GM19467 (cell line): ENCODE measurements around the gene ERGIC2.
"Not testable (repeated sequence)": the region's sequence is repeated elsewhere in the genome, so short reads cannot be mapped to it uniquely, and the experiment has no call there.

Source experiments
- ATAC-seq: cut with Tn5 transposase; IDR thresholded peaks from one replicate; pipeline ENCODE4 v1.9.1; 2021; ENCODE audit warnings: mild to moderate bottlenecking, moderate library complexity; ENCODE audit not compliant: unreplicated experiment

Gene ERGIC2, protein sequence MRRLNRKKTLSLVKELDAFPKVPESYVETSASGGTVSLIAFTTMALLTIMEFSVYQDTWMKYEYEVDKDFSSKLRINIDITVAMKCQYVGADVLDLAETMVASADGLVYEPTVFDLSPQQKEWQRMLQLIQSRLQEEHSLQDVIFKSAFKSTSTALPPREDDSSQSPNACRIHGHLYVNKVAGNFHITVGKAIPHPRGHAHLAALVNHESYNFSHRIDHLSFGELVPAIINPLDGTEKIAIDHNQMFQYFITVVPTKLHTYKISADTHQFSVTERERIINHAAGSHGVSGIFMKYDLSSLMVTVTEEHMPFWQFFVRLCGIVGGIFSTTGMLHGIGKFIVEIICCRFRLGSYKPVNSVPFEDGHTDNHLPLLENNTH

DNA sequence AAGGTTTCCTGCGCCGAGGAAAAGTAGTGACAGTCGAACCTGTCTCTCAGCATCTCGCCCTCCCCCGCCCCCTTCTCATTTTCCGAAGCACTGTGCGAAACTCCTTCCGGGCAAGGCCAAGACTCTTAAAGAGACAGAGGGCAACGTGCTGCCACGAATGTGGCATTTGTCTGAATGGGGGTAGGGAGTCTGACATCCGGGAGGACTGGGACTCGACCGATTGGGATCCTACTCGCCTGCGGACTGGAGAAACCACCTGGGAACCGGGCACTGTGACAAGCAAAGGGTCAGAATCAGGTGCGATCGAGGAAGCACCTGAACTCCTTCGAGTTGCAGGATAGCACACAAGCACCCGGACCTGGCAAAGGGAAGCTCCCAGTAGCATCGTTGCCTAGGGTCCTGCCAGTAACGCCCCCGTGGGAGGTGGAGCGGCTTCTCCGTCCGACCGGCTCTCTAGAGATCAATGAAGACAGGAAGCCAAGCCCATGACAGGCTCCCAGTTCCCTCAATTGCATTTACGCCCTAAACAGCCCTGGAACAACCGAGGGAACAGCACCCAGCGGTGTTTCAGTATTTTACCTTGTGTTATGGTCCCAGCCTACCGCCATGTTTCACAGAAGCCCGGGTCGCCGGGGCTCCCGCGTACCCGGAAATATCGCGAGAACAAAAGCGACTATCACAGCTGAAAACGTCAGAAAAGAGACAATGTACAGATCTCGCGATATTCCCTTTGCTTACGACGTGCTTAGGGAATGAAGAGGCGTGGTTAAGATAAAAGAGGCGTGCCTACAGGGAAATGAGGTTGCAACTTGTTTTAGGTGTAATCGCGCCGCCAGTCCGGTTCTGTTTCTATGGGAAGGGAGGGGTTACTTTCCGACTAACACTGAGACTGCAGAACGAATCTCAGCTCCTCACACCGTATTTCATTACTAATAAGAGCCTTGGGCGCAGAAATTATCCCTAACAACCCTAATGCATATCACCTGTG is at the start of gene ERGIC2:
ERGIC2 (minus strand) TSS at position 637 of the 988 bp plus-strand sequence. CDS start 9,539 bp downstream, outside the sequence.
- peak; percentile 94 for ATAC-seq

DNA sequence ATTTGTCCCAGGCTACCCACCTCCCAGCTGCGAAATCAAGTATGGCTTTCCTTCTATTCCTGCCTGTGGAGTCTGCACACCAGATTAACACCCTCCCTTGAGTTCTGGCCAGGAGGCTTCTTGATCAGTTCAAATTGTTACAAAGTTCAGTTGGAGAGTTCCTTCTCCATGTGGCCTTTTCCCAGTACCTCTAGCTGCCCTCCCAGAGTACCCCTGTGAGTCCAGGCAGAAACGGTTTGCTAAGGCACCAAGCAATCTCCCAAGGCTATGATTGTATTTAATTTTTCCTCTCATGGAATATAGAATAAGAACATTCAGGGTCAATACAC is 49.7 kb upstream of the ERGIC2 start:
- no peak for ATAC-seq

DNA sequence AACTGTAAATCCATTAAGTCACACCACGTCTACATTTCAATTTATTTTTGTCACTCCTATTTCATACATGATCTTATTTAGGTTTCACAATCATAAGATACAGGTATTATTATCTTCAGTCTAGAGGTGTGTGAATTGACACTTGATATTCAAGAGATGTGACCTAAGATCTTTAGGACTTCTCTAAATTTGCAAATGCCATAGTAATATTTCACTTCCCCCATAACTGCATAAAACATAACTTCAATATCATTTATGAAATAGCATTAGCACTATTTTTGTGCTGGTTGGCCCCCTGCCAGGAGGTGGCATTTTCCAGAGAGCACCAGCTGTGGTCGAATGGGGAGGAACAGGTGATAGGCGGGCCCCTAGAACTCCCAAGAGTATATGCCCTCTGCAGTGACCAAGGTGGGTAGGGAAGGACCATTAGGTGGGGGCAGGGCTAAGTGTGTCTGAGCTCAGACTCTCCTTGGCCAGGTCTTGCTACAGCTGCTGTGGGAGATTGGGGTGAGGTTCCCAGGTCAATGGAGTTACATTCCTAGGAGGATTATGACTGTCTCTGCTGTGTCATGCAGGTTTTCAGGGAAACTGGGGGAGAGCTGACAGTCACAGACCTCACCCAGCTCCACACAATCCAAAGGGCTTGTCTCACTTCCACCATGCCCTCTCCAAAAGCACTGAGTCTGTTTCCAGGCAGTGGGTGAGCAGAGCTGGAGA is 49.2 kb upstream of the ERGIC2 start:
- no peak for ATAC-seq

DNA sequence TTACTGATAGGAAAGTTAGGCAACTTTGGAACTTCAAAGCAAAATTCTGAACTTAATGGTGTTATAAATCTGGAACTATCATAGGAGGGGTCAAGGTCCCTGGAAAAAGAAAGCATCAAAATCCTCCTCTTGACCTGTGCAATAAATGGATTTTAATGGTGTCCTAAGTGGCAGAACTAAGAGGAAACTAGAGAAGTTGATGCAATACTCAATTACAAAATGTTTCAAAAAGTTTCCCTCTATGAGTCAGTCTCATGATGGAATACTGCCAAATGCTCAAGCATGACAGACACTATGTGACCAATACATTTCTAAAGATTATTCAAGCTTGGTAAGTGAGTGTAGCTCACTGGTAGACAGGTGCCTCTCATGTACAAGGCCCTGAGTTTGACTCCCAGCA is 47.7 kb upstream of the ERGIC2 start:
- ATAC-seq: no peak

DNA sequence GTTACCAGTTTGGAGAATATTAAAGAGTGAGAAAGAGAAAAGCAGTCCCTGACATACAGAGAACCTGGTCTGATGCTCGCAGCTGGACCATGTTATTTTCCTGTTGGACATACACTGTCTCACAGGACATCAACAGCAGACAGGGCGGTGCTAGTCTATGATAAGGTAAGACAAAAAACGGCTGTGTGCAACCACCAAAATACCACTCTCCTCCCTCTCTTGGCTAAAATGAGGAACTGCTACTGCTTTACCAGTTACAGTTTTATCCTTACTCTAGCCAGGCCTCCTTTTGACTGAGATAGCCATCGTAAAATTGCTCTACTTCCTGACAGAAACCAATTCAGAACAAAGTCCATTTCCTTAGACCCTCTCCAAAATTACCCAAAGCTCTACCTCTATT is 47.0 kb upstream of the ERGIC2 start:
- ATAC-seq: peak; percentile 99

DNA sequence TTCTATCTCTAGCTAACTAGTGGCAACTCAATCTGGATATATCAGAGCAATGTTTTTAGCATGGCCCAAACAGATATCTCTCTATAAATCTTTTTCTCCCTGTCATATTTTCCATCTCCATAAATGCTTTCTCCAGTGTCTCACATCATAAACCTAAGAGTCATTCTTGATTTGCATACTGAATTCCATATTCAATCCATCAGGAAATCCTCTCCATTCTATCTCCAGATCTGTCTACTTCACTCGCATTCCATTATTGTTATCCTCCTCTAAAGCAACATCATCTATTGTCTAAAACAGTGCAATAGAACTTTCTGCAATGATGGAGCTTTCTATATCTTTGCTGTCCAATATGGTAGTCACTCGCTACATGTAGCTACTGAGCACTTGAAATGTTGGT is 45.5 kb upstream of the ERGIC2 start:
- ATAC-seq: no peak

DNA sequence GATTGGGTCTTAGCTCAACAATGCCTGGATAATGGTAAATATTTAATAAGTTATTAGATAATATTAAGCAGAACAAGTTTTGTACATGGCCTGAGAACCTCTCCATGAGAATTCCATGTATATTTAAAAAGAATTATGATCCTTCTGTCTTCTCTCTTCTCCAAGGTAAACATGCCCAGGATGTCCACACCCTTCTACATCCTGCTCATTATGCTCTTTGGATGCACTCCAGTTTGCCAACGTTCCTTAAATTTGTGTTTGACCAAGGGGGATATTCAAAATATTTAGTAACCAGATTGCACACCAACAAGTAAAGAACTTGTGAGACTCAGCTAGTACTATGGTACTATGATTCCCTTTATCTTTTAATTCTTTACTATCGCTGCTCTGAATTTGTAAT is 44.8 kb upstream of the ERGIC2 start:
- ATAC-seq: no peak

DNA sequence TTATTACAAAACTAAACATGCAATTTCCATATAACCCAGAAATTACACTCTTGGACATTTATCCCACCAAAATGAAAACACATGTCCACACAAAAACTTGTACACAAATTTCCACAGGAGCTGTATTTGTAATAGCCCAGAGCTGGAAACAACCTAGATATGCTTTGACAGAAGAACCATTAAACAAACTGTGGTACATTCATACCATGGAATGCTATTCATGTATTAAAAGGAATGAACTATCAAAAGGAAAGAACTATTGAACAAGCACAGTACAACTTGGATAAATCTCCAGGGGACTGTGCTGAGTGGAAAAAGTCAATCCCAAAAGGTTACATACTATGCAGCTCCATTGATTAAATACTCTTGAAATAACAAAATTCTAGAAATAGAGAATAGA is 35.8 kb upstream of the ERGIC2 start:
- ATAC-seq: no peak

DNA sequence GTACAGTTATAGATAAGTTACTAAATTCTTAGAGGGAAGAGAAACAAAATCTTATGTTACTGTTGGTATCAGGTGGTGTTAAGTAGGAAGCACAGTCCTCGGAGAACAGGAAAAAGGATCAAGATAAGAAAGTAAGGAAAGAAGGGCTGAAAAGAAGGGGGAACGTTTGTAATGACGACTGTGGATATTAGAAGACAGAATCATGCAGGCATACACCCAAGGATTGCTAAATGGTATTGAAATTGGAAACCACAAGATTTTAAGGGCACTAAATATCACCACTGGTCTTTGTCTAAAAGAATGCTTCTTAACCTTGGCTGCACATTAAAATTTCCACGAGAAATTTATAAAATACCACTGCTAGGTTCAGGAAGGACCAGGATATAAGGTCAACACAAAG is 34.1 kb upstream of the ERGIC2 start:
- no peak for ATAC-seq

DNA sequence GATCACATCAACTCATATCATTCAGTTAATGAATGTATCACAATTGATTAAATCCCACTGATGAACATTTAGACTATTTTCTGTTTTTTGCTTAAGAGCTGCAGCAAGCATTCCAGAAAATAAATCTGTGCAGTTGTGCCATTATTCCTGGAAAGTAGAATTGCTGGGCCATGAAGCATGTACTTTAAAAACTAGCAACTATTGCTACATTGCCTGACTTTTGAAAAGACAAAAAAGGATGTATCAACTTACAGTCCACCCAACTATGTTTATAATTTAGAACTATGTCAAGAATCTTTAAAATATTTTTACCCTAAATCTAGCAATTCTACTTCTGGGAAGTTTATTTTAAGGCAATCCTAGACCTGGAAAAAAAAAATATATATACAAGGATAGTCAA is 33.4 kb upstream of the ERGIC2 start:
- no peak for ATAC-seq

DNA sequence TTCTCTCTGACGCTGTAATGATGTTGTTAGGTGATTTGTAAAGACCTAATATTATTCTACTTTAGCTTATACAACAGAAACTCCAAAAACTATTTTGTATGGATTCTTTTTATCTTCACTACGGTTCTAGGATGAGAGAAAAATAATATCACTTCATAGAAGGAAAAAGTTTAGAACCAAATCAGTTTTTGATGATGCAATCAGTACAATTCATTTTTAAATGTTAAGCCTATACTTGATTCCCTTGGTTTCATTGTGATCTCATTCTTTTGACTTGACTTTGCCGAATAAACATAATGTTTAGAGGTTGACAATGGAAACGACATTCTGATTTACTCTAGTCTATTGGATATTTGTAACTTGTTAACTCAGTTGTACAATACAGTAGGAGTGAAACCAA is 24.6 kb upstream of the ERGIC2 start:
- ATAC-seq: no peak

DNA sequence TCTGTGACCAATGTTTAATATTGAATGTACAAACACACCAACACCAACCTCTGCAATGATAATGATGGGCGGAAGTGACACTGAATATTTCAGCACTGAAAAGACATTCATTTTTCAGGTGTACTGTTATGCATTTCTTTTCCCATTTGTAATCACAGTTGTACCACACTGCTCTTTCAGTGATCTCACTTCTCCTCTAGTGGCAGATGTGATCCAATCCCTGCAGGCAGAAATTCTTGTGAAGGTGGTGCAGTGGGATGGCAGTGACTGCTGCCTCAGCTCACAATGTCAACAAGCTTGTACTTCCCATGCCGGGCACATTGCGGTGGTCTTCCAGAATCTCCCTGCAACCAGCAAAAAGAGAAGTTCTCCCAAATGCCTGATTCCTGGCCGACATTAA is 23.0 kb upstream of the ERGIC2 start:
- ATAC-seq: no peak

DNA sequence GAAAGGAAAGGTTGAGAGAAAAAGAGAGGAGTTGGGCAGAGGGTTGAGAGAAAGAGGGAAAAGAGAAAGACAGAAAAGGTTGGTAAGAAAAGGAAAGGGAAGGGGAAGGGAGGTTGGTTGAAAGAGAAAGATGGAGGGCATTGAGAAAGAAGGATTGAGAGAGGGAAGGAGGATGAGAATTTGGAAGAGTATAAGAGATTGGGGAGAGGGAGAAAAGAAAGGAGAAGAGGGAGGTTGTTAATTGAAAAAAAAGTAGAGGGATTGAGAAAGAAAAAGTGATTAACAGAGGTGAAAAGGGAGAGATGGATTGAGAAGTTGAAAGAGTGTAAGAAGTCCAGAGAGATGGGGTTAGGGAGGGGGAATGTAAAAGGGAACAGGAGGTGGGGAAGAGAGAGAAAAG is 21.5 kb upstream of the ERGIC2 start:
- ATAC-seq: no peak

DNA sequence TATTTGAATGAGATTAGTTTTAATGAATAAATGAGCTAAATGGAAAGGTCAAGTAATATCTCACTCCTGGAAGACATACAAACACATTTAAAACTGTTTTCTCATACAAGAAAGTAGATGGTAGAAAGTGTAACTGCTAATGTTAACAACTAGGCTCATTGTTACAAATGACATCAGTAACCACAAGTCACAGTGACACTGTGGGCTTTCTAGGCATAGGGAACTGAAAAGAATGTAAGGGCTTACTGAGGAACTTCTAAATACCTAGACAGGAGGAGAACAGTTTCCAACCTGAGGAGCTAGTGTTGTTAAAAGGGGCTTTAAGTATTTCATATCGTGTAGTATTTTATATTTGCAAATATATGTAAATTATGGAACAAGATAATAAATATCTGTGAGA is 17.5 kb upstream of the ERGIC2 start:
- no peak for ATAC-seq

DNA sequence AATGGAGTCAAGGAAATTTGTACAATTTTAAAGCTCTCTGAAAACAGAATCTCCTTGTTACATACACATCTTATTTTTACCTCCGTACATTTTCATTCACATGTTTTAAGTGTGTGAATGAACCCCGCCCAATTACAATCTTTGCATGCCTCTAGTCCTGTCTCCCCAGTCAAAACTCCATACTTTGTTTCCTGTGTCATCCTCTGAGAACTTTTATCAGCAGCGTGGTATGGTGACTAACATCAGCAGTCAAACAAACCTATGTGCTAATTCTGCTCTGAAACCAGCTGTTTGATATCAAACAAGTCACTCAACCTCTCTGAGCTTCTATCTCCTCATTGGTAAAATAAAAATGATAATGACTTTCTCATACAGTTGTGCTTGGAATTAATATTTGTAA is 15.8 kb upstream of the ERGIC2 start:
- no peak for ATAC-seq

DNA sequence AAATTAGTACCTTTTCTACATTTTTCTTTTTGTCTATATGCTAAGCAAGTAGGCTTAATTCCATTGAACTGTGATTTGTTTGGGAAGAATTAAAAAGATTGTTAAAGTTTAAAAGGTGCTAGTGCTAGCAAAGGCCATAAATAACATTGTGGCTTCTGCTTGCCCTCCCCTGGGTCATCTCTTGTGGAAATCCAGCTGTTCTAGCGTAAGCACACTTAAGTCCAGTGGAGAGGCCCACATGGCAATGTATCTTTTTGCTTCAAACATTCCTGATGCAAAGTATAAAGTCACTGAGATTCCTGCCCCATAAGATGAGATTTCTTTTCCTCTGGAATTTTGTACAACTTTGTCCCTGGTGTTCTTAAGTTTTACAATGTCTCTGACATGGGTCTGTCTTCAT is 14.4 kb upstream of the ERGIC2 start:
- no peak for ATAC-seq

DNA sequence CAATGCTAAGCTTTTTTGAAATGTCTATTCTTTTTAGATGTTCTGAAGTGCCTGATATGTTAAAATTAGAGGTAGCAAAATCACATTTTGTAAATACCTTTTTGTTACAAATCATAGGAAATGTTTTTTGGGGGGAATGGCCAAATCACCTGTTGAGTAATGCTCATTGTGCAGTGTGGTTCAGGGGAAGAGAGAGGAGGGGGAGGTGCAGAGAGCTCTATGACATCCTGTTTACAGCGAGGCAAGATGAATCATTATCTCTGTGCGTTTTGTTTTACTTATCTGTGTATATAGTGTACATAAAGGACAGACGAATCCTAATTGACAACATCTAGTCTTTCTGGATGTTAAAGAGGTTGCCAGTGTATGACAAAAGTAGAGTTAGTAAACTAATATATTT is 9.4 kb upstream of the ERGIC2 start:
- ATAC-seq: not testable (repeated sequence)

DNA sequence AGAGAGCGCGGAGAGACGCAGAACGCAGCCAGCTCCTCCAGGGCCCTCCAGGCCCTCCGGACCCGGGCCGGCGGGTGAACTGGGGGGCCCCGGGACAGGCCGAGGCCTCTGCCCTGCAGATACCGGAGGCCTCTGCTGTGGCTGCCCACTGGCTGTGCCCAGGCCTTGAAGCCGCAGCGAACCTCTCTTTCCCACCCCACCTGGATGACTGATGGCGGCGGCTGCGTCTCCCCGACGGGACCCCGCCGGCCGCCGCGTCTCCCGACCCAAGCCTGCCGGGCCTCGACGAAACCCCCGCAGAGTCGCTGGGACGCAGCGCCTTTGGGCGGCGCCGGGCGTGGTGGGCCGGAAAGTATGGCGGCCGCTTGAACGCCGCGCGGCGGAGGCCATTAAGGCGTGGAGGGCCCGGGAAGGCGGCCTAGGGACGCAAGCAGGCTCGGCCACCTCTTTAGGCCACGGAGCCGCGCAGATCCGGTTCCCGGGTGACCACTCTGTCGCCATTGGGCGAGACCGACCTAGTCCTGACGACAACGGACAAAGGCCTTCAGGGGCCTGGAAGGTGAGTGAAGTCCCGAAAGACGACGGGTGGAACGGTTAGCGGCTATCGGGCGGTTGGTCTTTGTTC is 8.4 kb upstream of the ERGIC2 start:
- ATAC-seq: no peak

DNA sequence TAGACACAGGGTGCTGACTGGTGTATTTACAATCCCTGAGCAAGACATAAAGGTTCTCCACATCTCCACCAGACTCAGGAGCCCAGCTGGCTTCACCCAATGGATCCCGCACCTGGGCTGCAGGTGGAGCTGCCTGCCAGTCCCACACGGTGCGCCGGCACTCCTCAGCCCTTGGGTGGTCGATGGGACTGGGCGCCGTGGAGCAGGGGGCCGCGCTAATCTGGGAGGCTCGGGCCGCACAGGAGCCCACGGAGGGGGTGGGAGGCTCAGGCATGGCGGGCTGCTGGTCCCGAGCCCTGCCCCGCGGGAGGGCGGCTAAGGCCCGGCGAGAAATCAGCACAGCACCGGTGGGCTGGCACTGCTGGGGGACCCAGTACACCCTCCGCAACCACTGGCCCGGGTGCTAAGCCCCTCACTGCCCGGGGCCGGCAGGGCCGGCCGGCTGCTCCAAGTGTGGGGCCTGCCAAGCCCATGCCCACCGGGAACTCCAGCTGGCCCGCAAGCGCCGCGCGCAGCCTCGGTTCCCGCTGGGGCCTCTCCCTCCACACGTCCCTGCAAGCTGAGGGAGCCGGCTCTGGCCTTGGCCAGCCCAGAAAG is 5.2 kb upstream of the ERGIC2 start:
- ATAC-seq: not testable (repeated sequence)

DNA sequence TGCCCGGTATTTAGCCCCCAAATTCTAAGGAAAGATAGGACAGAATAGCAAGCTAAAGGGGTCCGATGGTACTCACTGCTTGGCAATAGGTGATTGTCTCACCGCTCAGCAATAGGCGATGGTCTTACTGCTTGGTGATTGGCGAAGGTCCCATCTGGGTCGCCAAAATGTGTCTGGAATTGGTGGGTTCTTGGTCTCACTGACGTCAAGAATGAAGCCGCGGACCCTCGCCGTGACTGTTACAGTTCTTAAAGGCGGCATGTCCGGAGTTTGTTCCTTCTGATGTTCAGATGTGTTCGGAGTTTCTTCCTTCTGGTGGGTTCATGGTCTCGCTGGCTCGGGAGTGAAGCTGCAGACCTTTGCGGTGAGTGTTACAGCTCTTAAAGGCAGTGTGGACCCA is 4.2 kb upstream of the ERGIC2 start:
- ATAC-seq: not testable (repeated sequence)

DNA sequence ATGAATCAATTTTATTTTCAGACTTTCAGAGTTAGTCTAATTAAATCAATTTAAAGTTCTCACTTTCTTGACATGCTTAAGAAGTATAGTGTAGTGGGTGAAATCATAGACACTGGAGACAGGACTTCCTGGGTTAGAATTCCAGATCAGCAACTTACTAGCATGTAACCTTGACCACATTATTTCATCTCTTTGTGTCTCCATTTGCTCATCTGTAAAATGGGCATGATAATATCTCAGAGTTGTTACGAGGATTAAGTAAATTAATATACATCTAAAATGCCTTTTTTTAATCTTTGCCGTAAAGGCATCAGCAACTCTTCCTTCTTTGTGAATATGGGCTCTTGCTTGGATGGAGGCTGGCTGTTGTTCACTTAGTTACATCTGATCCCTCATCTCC is 1.3 kb upstream of the ERGIC2 start:
- ATAC-seq: no peak
